ENCODE results near the gene CPSF6.

DNA sequence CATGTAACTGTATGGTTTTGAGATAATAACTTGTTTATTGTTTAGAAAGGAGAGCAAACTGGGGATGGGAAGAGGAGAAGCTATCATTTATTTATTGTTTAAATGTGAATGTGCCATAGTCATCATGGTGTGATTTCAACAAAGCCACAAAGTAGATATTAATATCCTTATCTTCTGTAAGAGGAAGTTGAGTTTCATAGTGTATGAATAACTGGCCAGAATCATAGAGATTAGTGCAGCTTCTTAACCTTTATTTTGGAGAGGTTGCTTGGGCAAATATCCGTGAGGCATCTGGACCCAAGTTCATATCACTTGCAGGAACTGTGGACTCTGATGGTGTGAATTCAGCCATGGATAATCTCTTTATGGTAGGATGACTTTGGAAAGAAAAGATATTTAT, 82.0 kb downstream of the CPSF6 start:
- TF ChIP-seq EZH2 (IDR thresholded peaks at IDR 0.05; ENCODE audit: low read length, missing control alignments) = no peak
- TF ChIP-seq, protein P1, sequence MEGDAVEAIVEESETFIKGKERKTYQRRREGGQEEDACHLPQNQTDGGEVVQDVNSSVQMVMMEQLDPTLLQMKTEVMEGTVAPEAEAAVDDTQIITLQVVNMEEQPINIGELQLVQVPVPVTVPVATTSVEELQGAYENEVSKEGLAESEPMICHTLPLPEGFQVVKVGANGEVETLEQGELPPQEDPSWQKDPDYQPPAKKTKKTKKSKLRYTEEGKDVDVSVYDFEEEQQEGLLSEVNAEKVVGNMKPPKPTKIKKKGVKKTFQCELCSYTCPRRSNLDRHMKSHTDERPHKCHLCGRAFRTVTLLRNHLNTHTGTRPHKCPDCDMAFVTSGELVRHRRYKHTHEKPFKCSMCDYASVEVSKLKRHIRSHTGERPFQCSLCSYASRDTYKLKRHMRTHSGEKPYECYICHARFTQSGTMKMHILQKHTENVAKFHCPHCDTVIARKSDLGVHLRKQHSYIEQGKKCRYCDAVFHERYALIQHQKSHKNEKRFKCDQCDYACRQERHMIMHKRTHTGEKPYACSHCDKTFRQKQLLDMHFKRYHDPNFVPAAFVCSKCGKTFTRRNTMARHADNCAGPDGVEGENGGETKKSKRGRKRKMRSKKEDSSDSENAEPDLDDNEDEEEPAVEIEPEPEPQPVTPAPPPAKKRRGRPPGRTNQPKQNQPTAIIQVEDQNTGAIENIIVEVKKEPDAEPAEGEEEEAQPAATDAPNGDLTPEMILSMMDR (conservative IDR thresholded peaks at IDR 0.05 in 1 of 2, IDR thresholded peaks at IDR 0.05 in 1 of 2; ENCODE audit: low read depth in 1 of 2, low read length in 2 of 2) = no peak
